Neural cell (in vitro differentiated cells): ENCODE measurements around the gene SKIC8. TPM values are rescaled to one million over a fixed set of nuclear protein-coding genes. Genes with fewer than 3 reads are reported as not detected.

Experiments used
- H2AFZ ChIP-seq: fragments of 200-600, 300-800 bp; sonication (generic), shearing (Covaris generic); 2 replicates; pipeline ENCODE4 v1.6.0; 2014; ENCODE audit warnings: low read depth, mild to moderate bottlenecking, antibody characterized with exemption, low read length, moderate library complexity
- H3F3A ChIP-seq: fragments of 200-600 bp; shearing (Covaris generic); 2 replicates; pipeline ENCODE4 v1.6.1; 2016; ENCODE audit warnings: mild to moderate bottlenecking, moderate library complexity, mixed read lengths, antibody characterized with exemption, low read length; ENCODE audit not compliant: insufficient read depth, poor library complexity, severe bottlenecking
- H3K27ac ChIP-seq: fragments of 200-600, 300-800 bp; sonication (generic), shearing (Covaris generic); 2 replicates; pipeline ENCODE4 v1.5.1; 2014; ENCODE audit warnings: mild to moderate bottlenecking, low read length, moderate library complexity
- H3K27me3 ChIP-seq: fragments of 300-800, 200-600 bp; sonication (generic), shearing (Covaris generic); 2 replicates; pipeline ENCODE4 v1.6.0; 2014; ENCODE audit warnings: mild to moderate bottlenecking, low read depth, low read length, moderate library complexity; ENCODE audit not compliant: insufficient read depth
- H3K36me3 ChIP-seq: fragments of 300-800, 200-600 bp; sonication (generic), shearing (Covaris generic); 2 replicates; pipeline ENCODE4 v1.5.1; 2014; ENCODE audit warnings: mild to moderate bottlenecking, antibody characterized with exemption, low read length, moderate library complexity; ENCODE audit not compliant: insufficient read depth
- H3K4me2 ChIP-seq: fragments of 300-800, 200-600 bp; sonication (generic), shearing (Covaris generic); 2 replicates; pipeline ENCODE4 v1.6.0; 2014; ENCODE audit warnings: mild to moderate bottlenecking, low read length
- H3K4me3 ChIP-seq: fragments of 300-800, 200-600 bp; sonication (generic), shearing (Covaris generic); 2 replicates; pipeline ENCODE4 v1.5.1; 2014; ENCODE audit warnings: mild to moderate bottlenecking, low read length, moderate library complexity
- H3K79me2 ChIP-seq: fragments of 200-600 bp; shearing (Covaris generic); replicated peaks from 2 replicates; pipeline ENCODE4 v1.6.0; 2014; ENCODE audit warnings: mild to moderate bottlenecking, low read length, moderate library complexity; ENCODE audit not compliant: insufficient read depth
- H3K9ac ChIP-seq: fragments of 300-800, 200-600 bp; sonication (generic), shearing (Covaris generic); 2 replicates; pipeline ENCODE4 v1.6.1; 2016; ENCODE audit warnings: mild to moderate bottlenecking, low read length, mixed read lengths
- H3K9me2 ChIP-seq: fragments of 200-600 bp; shearing (Covaris generic); 2 replicates; pipeline ENCODE4 v1.6.1; 2016; ENCODE audit warnings: mild to moderate bottlenecking, low read length, mixed read lengths; ENCODE audit not compliant: insufficient read depth
- H3K9me3 ChIP-seq: fragments of 200-600, 300-800 bp; sonication (generic), shearing (Covaris generic); 2 replicates; pipeline ENCODE4 v1.6.1; 2016; ENCODE audit warnings: mild to moderate bottlenecking, mixed run types, low read length, moderate library complexity, mixed read lengths
- H4K20me1 ChIP-seq: fragments of 200-600 bp; shearing (Covaris generic); 2 replicates; pipeline ENCODE4 v1.6.1; 2016; ENCODE audit warnings: mild to moderate bottlenecking, mixed run types; ENCODE audit not compliant: insufficient read depth
- EP300 ChIP-seq: fragments of 450-650 bp; conservative IDR thresholded peaks from 2 replicates; pipeline ENCODE4 v1.6.1; 2014; ENCODE audit warnings: antibody characterized with exemption, mild to moderate bottlenecking, moderate library complexity; ENCODE audit not compliant: poor library complexity, severe bottlenecking
- EZH2 ChIP-seq: fragments of 200-600, 300-800 bp; shearing (Covaris generic), sonication (generic); IDR thresholded peaks from 2 replicates; pipeline ENCODE4 v1.6.1; 2014; ENCODE audit warnings: antibody characterized with exemption, low read length, borderline replicate concordance, mild to moderate bottlenecking; ENCODE audit not compliant: insufficient read depth, poor library complexity, severe bottlenecking
- MXI1 ChIP-seq: fragments of 450-650 bp; conservative IDR thresholded peaks from 2 replicates; pipeline ENCODE4 v1.6.1; 2014; ENCODE audit warnings: antibody characterized with exemption, mild to moderate bottlenecking; ENCODE audit not compliant: poor library complexity, severe bottlenecking
- POLR2AphosphoS5 ChIP-seq: IDR thresholded peaks from 2 replicates; pipeline ENCODE4 v1.6.1; 2012
- RAD21 ChIP-seq: fragments of 450-650 bp; conservative IDR thresholded peaks from 2 replicates; pipeline ENCODE4 v1.6.1; 2014; ENCODE audit warnings: antibody characterized with exemption, mild to moderate bottlenecking, moderate library complexity
- REST ChIP-seq: IDR thresholded peaks from 2 replicates; pipeline ENCODE4 v1.6.1; 2012; ENCODE audit warnings: borderline replicate concordance
- SMC3 ChIP-seq: fragments of 450-650 bp; conservative IDR thresholded peaks from 2 replicates; pipeline ENCODE4 v1.6.1; 2014; ENCODE audit warnings: antibody characterized with exemption, mild to moderate bottlenecking, moderate library complexity; ENCODE audit not compliant: poor library complexity
- TAF1 ChIP-seq: IDR thresholded peaks from 2 replicates; pipeline ENCODE4 v1.6.1; 2012; ENCODE audit warnings: low read depth
- polyA plus RNA-seq: library from polyadenylated mRNA; depleted of rRNA; stranded (reverse); fragments of >200 nt; gene quantifications from 2 replicates; pipeline ENCODE4 v1.2.3, GENCODE V29; 2014
- TF ChIP-seq, protein P1 (sequence below): fragments of 450-650 bp; IDR thresholded peaks from 2 replicates; pipeline ENCODE4 v1.5.1; 2014; ENCODE audit warnings: antibody characterized with exemption, mild to moderate bottlenecking, moderate library complexity; ENCODE audit not compliant: poor library complexity, severe bottlenecking

The SKIC8 gene
- polyA plus RNA-seq, 1 donor from 2014 or later = 170 TPM

DNA sequence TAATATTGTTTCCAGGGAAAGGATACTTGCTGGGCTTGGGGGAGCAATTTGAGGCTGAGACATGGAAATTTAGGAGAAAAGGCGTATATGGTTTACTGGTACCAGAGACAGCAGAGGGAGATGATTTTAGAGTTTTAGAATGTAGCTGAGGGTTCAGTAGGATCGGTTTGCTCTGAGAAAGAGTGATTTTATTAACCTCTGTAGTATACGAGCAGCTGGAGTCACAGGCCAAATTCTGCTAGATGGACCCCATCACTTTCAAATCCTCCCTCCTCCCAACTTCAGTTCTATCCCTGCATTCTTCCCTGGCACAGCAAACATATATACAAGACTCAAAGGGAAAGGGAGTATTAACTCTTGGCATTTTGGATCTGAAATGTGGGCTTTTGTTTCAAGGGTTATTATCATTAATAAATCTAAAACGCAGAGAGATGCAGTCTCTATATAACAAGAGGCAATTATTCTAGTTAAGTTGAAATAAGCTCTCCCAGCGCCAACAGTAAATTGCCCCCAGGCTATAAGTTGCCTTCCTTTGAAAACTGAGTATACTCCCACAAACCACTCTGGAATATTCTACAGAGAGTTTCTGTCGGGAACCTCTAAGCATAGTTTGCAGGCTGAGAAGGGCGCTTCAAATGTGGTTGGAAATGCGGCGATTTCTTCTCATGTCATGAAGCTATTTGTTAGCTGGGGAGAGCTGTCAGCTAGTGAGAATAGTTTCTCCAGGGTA is 46.2 kb upstream of the SKIC8 start:
- H3K27ac ChIP-seq = peak overlapping the region; percentile 10
- TF ChIP-seq TAF1 (no peak), REST (no peak), MXI1 (no peak), SMC3 (no peak), EZH2 (no peak), POLR2AphosphoS5 (no peak)
- TF ChIP-seq, protein P1, sequence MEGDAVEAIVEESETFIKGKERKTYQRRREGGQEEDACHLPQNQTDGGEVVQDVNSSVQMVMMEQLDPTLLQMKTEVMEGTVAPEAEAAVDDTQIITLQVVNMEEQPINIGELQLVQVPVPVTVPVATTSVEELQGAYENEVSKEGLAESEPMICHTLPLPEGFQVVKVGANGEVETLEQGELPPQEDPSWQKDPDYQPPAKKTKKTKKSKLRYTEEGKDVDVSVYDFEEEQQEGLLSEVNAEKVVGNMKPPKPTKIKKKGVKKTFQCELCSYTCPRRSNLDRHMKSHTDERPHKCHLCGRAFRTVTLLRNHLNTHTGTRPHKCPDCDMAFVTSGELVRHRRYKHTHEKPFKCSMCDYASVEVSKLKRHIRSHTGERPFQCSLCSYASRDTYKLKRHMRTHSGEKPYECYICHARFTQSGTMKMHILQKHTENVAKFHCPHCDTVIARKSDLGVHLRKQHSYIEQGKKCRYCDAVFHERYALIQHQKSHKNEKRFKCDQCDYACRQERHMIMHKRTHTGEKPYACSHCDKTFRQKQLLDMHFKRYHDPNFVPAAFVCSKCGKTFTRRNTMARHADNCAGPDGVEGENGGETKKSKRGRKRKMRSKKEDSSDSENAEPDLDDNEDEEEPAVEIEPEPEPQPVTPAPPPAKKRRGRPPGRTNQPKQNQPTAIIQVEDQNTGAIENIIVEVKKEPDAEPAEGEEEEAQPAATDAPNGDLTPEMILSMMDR = no peak
- H3K79me2 ChIP-seq = no peaks in the 10 kb centered on the region
- H3K36me3 ChIP-seq = no peaks in the 10 kb centered on the region
- no peak overlapping the region for H2AFZ ChIP-seq
- peak overlapping the region; percentile 32 for H3K9ac ChIP-seq
- H3K9me3 ChIP-seq = no peaks in the 10 kb centered on the region
- H4K20me1 ChIP-seq = no peaks in the 10 kb centered on the region
- no peak overlapping the region for H3K4me2 ChIP-seq
- H3F3A ChIP-seq = no peaks in the 10 kb centered on the region
- peaks cover 21% of the 10 kb centered on the region for H3K27me3 ChIP-seq
- H3K4me3 ChIP-seq = no peak overlapping the region
- H3K9me2 ChIP-seq = no peaks in the 10 kb centered on the region

GRCh38 chr15:78343276-78344060 is 44.1 kb upstream of the SKIC8 start:
- H3K27ac ChIP-seq = no peak overlapping the region
- no peaks in the 10 kb centered on the region for H3K9me2 ChIP-seq
- H3K9ac ChIP-seq = no peak overlapping the region
- H3F3A ChIP-seq = no peaks in the 10 kb centered on the region
- H3K27me3 ChIP-seq = peaks cover 42% of the 10 kb centered on the region
- TF ChIP-seq EP300 = no peak
- no peak for TF ChIP-seq POLR2AphosphoS5
- TF ChIP-seq SMC3 = no peak
- TF ChIP-seq RAD21 = no peak
- TF ChIP-seq, protein P1 = no peak
- no peak for TF ChIP-seq REST
- no peak for TF ChIP-seq MXI1
- TF ChIP-seq TAF1 = no peak
- no peak for TF ChIP-seq EZH2
- no peaks in the 10 kb centered on the region for H4K20me1 ChIP-seq
- H3K9me3 ChIP-seq = no peaks in the 10 kb centered on the region
- H3K4me3 ChIP-seq = no peak overlapping the region
- no peaks in the 10 kb centered on the region for H3K36me3 ChIP-seq
- H3K79me2 ChIP-seq = no peaks in the 10 kb centered on the region
- H2AFZ ChIP-seq = no peak overlapping the region
- H3K4me2 ChIP-seq = no peak overlapping the region
